Measurements from ENCODE around the gene IGSF23.

The IGSF23 gene

DNA sequence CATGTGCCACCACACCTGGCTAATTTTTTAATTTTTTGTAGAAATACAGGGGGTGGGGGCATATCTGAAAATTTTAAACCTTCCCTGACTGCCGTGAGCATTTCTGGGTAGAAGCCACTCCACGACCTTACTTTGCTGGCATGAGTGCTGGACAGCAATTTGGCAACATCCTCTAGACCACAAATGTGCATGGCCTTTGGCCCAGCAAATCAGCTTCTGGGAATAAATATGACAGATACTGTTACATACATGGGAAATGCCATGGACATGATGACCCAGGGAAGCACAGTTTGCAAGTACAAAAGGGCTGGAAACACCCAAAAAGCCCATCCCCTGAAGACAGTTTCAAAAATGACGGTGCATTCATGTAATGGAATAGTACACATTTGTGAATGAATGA is 27.2 kb downstream of the IGSF23 start:
- DNase-seq (ENCODE audit: low read depth in 2 of 2), result no peak

DNA sequence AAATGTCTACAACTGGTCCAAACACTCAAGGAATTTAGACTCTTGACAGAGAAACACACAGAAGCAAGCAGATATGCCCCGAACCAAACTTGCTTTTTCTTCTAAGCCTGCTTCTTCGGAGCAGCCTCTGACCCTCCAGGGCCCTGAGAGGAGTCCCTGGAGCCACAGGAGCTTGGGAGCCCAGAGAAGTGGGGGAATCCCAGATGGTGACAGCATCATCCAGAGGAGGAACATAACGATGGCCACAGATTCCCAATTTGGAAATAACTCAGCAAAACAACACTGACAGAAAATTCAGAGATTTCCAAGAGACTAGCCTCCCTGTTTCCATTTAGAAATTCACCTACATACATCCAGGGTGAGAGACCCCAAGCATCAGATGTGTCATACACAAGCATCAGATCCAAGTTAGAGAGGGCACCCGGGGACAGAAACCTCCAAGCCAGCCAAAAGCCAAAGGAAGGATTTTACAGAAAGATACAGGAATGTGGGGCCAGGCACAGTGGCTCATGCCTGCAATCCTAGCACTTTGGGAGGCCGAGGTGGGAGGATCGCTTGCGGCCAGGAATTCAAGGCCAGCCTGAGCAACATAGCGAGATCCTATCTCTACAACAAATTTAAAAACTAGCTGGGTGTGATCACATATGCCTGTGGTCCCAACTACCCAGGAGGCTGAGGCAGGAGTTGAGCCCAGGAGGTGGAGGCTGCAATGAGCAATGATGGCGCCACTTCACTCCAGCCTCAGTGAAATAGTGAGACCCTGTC is 28.3 kb downstream of the IGSF23 start:
- no peak for DNase-seq (ENCODE audit: low read depth in 2 of 2)

DNA sequence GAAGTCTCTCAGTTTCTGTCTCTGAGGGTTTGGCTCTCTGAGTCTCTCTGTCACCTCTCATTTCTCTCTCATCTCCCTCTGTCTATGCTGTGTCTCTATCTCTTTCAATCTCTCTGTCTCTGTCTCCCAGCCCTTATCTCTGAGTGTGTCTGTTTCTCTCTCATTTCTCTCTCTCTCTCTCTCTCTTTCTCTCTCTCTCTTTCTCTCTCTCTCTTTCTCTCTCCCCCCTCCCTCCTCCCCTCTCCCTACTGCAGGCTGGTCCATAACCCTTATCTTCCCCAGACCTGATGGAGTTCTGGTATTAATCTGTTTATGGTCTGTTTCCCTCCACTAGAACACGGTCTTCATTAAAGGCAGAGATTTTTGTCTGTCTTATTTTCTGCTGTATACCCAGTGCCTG is 29.0 kb downstream of the IGSF23 start:
- DNase-seq (ENCODE audit: low read depth in 2 of 2), result no peak

DNA sequence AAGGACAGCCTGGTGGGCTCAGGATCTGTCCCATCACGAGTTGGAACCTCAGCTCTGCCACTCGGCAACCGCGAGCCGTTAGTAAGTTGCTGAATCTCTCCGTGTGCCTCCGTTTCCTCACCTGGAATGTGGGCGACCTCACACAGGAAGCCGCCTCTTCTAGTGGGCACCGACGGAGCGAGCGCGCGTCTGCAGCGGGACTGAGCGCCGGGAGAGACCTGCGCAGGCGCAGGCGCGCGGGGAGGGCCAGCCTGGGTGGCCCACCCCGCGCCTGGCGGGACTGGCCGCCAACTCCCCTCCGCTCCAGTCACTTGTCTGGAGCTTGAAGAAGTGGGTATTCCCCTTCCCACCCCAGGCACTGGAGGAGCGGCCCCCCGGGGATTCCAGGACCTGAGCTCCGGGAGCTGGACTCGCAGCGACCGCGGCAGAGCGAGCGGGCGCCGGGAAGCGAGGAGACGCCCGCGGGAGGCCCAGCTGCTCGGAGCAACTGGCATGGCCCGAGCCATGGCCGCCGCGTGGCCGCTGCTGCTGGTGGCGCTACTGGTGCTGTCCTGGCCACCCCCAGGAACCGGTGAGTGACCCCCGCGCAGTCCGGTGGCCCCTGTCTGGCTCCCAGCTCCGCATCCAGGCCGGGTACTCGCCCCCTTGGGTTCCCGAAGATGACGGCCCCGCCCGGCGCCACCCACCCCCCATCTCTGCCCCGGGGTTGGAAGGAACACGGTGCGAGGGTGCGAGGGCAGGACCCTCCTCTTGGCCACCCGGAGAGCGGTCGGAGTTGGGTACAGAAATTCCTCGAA is 30.4 kb downstream of the IGSF23 start, which contains the start of gene PVR:
TSS of gene PVR (plus strand) at position 306 of the 797 bp plus-strand sequence. CDS start at position 493, 187 bp downstream.
- peak; percentile 1 to 39 for DNase-seq (ENCODE audit: low read depth in 2 of 2)

DNA sequence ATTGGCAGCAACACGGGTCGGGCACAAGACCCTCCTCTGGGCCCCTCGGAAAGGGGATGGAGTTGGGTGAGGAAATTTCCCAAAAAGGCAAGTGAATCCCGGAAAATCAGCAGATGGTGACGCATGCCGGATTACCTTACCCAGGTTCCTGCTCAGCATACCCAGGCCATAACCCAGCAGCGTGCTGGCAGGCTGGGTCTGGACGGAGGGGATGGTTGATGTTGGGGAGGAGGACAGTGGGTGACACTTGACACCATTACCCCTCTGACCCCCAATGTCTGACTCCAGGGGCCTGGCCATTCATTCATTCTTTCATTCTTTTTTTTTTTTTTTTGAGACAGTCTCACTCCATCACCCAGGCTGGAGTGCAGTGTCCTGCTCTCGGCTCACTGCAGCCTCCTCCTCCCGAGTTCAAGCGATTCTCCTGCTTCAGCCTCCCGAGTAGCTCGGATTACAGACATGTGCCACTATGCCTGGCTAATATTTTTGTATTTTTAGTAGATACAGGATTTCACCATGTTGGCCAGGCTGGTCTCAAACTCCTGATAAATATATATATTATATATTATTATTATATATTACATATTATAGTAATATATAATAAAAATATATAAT is 31.1 kb downstream of the IGSF23 start:
- DNase-seq (ENCODE audit: low read depth in 2 of 2), result peak in 1 of 2 donors; percentile 4

DNA sequence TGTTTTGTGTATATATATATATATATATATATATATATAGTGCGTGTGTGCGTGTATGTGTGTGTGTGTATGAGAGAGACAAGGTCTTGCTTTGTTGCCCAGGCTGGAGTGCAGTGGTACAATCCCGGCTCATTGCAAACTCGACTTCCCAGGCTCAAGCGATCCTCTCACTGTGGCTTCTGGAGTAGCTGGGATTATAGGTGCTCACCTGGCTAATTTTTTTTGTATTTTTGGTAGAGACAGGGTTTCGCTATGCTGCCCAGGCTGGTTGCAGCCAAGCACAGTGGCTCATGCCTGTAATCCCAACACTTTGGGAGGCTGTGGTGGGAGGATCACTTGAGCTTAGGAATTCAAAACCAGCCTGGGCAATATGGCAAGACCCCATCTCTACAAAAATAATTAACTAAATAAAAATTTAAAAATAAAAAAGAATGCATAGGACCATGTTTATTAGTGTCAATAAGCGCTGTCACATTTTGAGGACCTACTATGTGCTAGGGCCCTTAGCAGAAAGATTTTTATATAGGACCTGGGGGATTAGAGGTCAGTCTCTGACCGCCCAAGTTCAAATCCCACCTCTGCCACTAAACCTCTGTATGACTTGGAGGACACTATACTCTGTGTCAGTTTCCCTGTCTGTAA is 32.2 kb downstream of the IGSF23 start:
- no peak for DNase-seq (ENCODE audit: low read depth in 2 of 2)

DNA sequence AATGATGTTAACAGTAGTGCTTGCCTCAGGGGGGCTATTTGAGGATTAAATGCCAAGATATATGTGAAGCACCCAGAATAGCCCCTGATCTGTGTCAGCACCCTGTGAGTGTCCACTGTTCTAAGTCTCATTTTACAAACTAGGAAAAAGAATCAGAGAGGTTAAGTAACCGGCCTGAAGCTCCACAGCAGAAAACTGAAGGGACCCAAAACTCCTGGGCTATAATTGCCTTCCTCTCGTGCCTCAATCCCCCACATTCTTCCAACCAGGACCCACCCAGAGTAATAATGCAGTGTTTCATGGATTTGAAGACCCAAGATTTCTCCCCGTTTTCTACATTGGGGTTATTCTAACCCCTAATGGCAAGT is 32.7 kb downstream of the IGSF23 start:
- no peak for DNase-seq (ENCODE audit: low read depth in 2 of 2)

DNA sequence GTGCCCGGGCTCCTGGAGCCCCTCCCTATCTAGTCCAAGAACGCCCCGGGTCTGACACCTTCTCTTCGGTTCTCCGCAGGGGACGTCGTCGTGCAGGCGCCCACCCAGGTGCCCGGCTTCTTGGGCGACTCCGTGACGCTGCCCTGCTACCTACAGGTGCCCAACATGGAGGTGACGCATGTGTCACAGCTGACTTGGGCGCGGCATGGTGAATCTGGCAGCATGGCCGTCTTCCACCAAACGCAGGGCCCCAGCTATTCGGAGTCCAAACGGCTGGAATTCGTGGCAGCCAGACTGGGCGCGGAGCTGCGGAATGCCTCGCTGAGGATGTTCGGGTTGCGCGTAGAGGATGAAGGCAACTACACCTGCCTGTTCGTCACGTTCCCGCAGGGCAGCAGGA is 33.8 kb downstream of the IGSF23 start:
- DNase-seq (ENCODE audit: low read depth in 2 of 2), result no peak

DNA sequence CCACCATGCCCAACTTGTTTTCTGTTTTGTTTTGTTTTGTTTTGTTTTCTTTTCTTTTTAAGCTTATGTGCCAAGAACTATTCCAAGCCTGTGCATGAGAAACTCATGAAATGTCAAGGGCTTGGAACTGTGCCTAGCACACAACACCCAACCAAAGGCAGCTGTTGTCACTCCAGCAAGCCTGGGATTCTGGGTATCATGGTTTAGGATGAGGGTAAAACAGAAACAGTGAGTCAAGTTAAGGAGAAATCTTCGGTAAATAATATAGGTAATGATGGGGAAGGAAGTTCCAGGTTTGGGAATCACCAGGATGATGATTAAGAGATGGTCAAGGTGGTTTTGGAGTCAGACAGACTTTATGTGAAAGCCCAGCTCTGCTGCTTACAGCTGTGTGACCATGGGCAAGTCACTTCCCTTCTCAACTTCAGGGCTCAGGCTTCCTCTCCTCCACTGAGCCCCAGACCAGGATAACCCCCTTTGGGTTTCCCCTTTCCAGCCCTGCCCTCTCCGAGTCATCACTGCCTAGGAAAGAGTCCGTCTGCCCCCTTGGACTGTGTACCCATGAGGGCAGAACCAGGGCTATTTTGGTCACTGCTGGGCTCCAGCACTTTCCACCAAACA is 35.4 kb downstream of the IGSF23 start:
- no peak for DNase-seq (ENCODE audit: low read depth in 2 of 2)

DNA sequence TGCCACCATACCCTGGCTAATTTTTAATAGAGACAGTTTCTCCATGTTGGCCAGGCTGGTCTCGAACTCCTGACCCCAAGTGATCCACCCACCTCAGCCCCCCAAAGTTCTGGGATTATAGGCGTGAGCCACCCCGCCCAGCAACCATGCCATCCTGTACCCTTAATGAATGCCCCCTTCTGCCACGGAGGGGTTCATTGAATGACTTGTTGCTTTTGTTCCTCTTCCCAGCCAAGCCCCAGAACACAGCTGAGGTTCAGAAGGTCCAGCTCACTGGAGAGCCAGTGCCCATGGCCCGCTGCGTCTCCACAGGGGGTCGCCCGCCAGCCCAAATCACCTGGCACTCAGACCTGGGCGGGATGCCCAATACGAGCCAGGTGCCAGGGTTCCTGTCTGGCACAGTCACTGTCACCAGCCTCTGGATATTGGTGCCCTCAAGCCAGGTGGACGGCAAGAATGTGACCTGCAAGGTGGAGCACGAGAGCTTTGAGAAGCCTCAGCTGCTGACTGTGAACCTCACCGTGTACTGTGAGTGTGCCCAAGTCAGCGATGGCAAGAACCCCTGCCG is 36.3 kb downstream of the IGSF23 start:
- DNase-seq (ENCODE audit: low read depth in 2 of 2), result no peak

DNA sequence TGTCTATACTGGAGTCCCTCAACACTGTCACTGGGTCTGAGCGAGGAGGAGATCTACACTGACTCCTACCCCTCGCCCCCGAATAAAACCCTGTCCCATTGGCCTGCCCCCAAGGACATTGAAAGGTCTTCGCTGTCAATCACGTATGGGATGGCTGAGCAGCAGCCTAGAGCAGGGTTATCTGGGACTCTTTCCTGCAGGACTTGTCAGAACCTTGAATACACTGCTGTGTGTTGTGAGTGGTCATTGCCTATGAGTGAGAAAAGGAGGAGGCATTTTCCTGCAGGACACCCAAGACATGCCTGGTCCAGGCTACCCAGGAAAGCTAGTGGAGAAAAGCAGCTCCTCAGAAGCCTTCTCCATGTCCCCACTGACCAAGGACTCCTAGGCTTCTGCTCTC is 40.0 kb downstream of the IGSF23 start:
- DNase-seq (ENCODE audit: low read depth in 2 of 2), result no peak

DNA sequence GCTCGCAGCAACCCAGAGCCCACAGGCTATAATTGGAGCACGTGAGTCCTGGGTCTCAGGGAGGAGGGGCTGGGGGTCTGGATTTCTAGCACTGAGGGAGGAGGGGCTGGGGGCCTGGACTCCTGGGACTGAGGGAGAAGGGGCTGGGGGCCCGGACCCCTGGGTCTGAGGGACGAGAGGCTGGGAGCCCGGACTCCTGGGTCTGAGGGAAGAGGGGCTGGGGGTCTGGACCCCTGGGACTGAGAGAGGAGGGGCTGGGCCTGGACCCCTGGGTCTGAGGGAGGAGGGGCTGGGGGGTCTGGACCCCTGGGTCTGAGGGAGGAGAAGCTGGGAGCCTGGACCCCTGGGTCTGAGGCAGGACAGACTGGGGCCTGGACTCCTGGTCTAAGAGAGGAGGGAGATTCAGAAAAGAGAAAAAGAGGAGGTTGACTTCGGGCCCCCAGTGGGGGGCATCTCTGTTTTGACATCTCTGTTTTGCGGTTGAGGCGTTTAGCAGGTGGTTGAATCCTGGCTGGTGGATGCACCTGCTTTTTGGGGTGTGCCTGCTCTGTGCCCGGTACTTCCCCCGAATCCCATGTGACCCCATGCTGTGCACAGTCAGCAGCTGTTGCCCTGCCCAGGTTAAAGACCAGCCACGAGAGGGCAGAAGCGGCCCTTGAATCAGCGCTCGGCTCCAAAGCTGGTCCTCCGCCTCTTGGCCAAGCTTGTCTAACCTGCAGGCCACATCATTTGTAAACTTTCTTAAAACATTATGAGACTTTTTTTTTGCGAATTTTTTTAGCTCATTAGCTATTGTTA is 40.8 kb downstream of the IGSF23 start:
- DNase-seq (ENCODE audit: low read depth in 2 of 2), result peak; percentile 36 to 54

DNA sequence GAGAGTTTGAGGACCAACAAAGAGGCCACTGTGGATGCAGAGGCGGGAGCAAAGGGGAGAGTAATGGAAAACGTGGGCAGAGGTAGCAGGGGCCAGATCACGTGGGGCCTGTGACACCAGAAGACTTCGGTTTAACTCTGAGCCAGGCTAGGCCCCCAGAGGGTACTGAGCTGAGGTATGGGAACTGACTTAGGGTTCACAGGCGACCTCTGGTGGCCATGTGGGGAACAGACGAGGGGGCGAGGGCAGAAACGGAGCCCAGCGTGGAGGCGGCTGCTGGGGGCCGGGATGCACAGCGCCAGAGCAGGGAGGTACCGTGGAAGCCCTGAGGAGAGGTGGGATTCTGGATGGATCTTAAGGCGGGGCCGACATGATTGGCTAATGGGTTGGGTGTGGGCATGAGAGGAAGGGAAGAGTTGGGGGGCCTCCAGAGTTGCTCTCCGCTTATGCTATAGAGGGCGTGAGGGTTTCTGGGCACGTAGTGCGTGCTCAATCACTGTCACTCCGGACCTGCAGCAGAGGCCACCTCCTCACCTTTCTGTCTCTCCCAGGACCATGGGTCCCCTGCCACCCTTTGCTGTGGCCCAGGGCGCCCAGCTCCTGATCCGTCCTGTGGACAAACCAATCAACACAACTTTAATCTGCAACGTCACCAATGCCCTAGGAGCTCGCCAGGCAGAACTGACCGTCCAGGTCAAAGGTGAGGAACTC is 44.0 kb downstream of the IGSF23 start:
- DNase-seq (ENCODE audit: low read depth in 2 of 2), result peak; percentile 64 to 71

DNA sequence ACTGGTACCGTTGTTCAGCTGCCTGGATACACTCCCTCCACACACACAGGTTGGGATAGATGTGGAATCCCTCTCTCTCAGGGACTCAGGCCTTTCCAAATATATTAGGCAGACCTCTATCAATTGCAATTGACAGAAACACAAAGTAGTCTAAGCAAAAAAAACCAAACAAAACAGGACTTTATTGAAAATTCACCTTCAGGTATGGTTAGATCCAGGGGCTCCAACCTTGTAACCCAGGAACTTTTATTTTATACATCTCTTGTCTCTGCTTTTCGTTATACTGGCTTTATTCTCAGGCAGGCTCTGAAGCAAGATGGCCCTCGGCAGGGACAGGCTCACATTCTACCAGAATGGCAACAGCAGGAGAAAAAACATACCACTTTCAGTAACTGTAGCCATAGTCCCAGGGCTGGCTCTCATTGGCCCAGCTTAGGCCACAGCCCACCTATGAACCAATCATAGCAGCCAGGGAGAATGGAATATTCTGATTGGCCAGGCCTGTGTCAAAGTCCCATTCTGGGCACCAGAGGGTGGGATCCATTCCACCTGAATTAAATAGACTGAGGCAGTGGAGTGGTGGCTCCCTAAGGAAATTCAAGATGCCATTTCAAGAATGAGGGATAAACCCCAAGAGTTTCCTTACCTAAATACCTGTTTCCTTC is 44.8 kb downstream of the IGSF23 start:
- DNase-seq (ENCODE audit: low read depth in 2 of 2), result no peak

DNA sequence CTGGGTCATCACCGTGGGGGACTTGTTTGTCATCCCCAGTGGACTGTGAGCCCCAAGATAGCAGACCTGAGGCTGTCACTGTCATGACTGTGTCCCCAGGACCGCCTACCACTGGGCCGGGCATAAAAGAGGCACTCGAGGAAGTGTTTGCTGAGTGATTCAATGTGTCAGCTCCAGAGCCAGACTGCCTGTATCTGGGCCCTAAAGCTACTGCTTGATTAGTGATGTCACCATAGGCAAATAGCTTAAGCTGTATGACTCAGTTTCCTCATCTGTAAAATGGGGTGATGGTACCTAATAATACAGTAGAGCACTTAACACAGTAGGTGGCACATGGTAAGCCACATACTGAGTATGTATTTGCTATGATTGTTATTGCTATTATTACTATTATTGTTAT is 46.7 kb downstream of the IGSF23 start:
- DNase-seq (ENCODE audit: low read depth in 2 of 2), result no peak

DNA sequence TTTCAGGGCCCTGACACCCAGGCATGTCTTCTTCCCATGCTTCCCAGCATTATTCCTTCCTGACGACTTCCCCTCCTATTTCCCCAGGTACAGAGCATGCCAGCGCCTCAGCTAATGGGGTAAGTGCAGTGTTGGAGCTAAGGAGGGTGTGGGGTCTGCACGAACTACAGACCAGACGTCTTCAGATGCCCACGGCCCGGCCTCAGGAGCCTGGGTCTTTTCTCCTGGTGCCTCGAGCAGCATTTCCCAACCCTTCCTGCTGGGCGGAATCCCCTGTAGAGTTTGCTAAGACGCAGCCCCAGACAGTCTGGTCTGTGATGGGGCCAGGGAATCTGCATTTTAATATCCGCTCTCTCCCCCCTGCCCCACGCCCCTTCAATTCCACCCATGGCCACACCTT is 47.8 kb downstream of the IGSF23 start:
- no peak for DNase-seq (ENCODE audit: low read depth in 2 of 2)

DNA sequence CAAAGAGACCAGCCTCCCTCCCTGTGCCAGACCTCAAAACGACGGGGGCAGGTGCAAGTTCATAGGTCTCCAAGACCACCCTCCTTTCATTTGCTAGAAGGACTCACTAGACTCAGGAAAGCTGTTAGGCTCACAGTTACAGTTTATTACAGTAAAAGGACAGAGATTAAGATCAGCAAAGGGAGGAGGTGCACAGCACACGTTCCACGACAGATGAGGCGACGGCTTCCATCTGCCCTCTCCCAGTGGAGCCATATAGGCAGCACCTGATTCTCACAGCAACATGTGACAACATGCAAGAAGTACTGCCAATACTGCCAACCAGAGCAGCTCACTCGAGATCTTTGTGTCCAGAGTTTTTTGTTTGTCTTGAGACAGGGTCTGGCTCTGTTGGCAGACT is 48.5 kb downstream of the IGSF23 start:
- DNase-seq (ENCODE audit: low read depth in 2 of 2), result no peak

DNA sequence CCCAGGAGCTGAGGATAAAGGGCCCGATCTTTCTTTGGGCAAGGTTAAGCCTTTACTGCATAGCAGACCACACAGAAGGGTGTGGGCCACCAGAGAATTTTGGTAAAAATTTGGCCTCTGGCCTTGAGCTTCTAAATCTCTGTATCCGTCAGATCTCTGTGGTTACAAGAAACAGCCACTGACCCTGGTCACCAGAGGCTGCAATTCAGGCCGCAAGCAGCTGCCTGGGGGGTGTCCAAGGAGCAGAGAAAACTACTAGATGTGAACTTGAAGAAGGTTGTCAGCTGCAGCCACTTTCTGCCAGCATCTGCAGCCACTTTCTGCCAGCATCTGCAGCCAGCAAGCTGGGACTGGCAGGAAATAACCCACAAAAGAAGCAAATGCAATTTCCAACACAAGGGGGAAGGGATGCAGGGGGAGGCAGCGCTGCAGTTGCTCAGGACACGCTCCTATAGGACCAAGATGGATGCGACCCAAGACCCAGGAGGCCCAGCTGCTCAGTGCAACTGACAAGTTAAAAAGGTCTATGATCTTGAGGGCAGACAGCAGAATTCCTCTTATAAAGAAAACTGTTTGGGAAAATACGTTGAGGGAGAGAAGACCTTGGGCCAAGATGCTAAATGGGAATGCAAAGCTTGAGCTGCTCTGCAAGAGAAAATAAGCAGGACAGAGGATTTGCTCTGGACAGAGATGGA is 49.5 kb downstream of the IGSF23 start:
- no peak for DNase-seq (ENCODE audit: low read depth in 2 of 2)

DNA sequence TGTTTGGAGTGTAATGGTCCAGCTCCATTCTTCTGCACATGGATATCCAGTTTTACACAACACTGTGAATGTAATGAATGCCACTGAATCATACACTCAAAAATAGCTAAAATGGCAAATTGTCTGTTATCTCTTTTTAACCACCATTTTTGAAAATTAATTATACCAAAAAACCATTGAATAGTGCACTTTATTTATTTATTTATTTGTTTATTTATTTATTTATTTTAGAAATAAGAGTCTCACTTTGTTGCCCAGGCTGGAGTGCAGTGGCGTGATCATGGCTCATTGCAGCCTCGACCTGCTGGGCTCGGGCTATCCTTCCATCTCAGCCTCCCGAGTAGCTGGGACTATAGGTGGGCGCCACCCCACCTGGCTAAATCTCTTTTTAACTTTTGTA is 50.6 kb downstream of the IGSF23 start:
- no peak for DNase-seq (ENCODE audit: low read depth in 2 of 2)
